Measurements from ENCODE around the gene ABCB9. TPM values are rescaled to one million over a fixed set of nuclear protein-coding genes. Genes with fewer than 3 reads are reported as not detected.

Gene ABCB9
- total RNA-seq, 1 donor from 2014 or later, result 1.9 TPM

GRCh38 chr12:122920687-122921086, 45.6 kb downstream of the ABCB9 start:
- no peaks in the 10 kb centered on the region for H3K9me3 Mint-ChIP-seq
- H3K27me3 ChIP-seq, result no peaks in the 10 kb centered on the region
- H3K4me3 Mint-ChIP-seq, result no peak overlapping the region
- TF ChIP-seq, protein P1, sequence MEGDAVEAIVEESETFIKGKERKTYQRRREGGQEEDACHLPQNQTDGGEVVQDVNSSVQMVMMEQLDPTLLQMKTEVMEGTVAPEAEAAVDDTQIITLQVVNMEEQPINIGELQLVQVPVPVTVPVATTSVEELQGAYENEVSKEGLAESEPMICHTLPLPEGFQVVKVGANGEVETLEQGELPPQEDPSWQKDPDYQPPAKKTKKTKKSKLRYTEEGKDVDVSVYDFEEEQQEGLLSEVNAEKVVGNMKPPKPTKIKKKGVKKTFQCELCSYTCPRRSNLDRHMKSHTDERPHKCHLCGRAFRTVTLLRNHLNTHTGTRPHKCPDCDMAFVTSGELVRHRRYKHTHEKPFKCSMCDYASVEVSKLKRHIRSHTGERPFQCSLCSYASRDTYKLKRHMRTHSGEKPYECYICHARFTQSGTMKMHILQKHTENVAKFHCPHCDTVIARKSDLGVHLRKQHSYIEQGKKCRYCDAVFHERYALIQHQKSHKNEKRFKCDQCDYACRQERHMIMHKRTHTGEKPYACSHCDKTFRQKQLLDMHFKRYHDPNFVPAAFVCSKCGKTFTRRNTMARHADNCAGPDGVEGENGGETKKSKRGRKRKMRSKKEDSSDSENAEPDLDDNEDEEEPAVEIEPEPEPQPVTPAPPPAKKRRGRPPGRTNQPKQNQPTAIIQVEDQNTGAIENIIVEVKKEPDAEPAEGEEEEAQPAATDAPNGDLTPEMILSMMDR (IDR thresholded peaks at IDR 0.05), result no peak
- TF ChIP-seq EZH2 (IDR thresholded peaks at IDR 0.05) (no peak), EZH2phosphoT487 (IDR thresholded peaks at IDR 0.05) (no peak)
- no peaks in the 10 kb centered on the region for H3K9me3 ChIP-seq (ENCODE audit: low read depth)
- H3K27me3 Mint-ChIP-seq (ENCODE audit: insufficient read depth, low read depth), result peaks cover 2% of the 10 kb centered on the region
- no peak overlapping the region for H3K27ac ChIP-seq
- no peak overlapping the region for H3K9ac ChIP-seq
- no peak overlapping the region for H3K4me2 ChIP-seq
- H3K79me2 ChIP-seq (ENCODE audit: low read depth), result no peaks in the 10 kb centered on the region
- H2AFZ ChIP-seq (replicated peaks), result no peak overlapping the region
- H3K4me1 ChIP-seq, result no peaks in the 10 kb centered on the region
- DNase-seq (ENCODE audit: low spot score), result no peak
- no peaks in the 10 kb centered on the region for H3F3A ChIP-seq (ENCODE audit: low read depth)
- H4K20me1 ChIP-seq (ENCODE audit: low read depth), result no peaks in the 10 kb centered on the region
- H3K27ac Mint-ChIP-seq, result no peak overlapping the region
- H3K36me3 ChIP-seq, result no peaks in the 10 kb centered on the region
- H3K4me3 ChIP-seq, result no peak overlapping the region
- no peaks in the 10 kb centered on the region for H3K36me3 Mint-ChIP-seq
- H3K4me1 Mint-ChIP-seq, result peaks cover 9% of the 10 kb centered on the region

GRCh38 chr12:122918827-122919226, 47.4 kb downstream of the ABCB9 start:
- Histone ChIP-seq H3K27ac (no peak overlapping the region), H3K9ac (no peak overlapping the region), H4K20me1 (ENCODE audit: low read depth) (no peaks in the 10 kb centered on the region), H3K4me2 (no peak overlapping the region), H3K27me3 (no peaks in the 10 kb centered on the region), H3K4me3 (no peak overlapping the region), H3K9me3 (ENCODE audit: low read depth) (no peaks in the 10 kb centered on the region), H3K79me2 (ENCODE audit: low read depth) (no peaks in the 10 kb centered on the region), H3F3A (ENCODE audit: low read depth) (no peaks in the 10 kb centered on the region), H3K36me3 (no peaks in the 10 kb centered on the region), H2AFZ (replicated peaks) (no peak overlapping the region), H3K4me1 (no peaks in the 10 kb centered on the region)
- Mint-ChIP-seq H3K36me3 (peaks cover 2% of the 10 kb centered on the region), H3K9me3 (peaks cover 2% of the 10 kb centered on the region), H3K4me1 (peaks cover 9% of the 10 kb centered on the region), H3K27ac (peak overlapping the region; percentile 19), H3K4me3 (no peak overlapping the region), H3K27me3 (ENCODE audit: insufficient read depth, low read depth) (peaks cover 5% of the 10 kb centered on the region)
- TF ChIP-seq, protein P1 (IDR thresholded peaks at IDR 0.05), result no peak
- TF ChIP-seq EZH2 (IDR thresholded peaks at IDR 0.05) (no peak), EZH2phosphoT487 (IDR thresholded peaks at IDR 0.05) (no peak)
- no peak for DNase-seq (ENCODE audit: low spot score)

- no peaks in the 10 kb centered on the region for H3F3A ChIP-seq (ENCODE audit: low read depth)
- no peaks in the 10 kb centered on the region for H4K20me1 ChIP-seq (ENCODE audit: low read depth)
- no peaks in the 10 kb centered on the region for H3K27me3 ChIP-seq
- TF ChIP-seq EZH2phosphoT487 (IDR thresholded peaks at IDR 0.05) (no peak), EZH2 (IDR thresholded peaks at IDR 0.05) (no peak)
- TF ChIP-seq, protein P1 (IDR thresholded peaks at IDR 0.05), result no peak
- no peak overlapping the region for H2AFZ ChIP-seq (replicated peaks)
- DNase-seq (ENCODE audit: low spot score), result no peak
- H3K4me3 ChIP-seq, result no peak overlapping the region
- peaks cover 9% of the 10 kb centered on the region for H3K4me1 Mint-ChIP-seq
- H3K4me1 ChIP-seq, result no peaks in the 10 kb centered on the region
- peaks cover 3% of the 10 kb centered on the region for H3K27me3 Mint-ChIP-seq (ENCODE audit: insufficient read depth, low read depth)
- no peaks in the 10 kb centered on the region for H3K36me3 ChIP-seq
- no peaks in the 10 kb centered on the region for H3K9me3 ChIP-seq (ENCODE audit: low read depth)
- H3K27ac ChIP-seq, result no peak overlapping the region
- H3K79me2 ChIP-seq (ENCODE audit: low read depth), result no peaks in the 10 kb centered on the region
- H3K36me3 Mint-ChIP-seq, result peaks cover 2% of the 10 kb centered on the region
- H3K9me3 Mint-ChIP-seq, result peaks cover 2% of the 10 kb centered on the region
- H3K4me3 Mint-ChIP-seq, result no peak overlapping the region
- H3K9ac ChIP-seq, result no peak overlapping the region
- no peak overlapping the region for H3K4me2 ChIP-seq
- no peak overlapping the region for H3K27ac Mint-ChIP-seq
Measured at GRCh38 chr12:122917507-122918121, 48.6 kb downstream of the ABCB9 start.

Data from neural progenitor cell (in vitro differentiated cells).